Measurements from ENCODE around the gene PLXNA3. TPM values are rescaled to one million over a fixed set of nuclear protein-coding genes. Genes with fewer than 3 reads are reported as not detected.

Gene PLXNA3
- total RNA-seq, 1 experiment from 2014 or later, result 36.3 TPM

GRCh38 chrX:154464806-154465365, 6.8 kb downstream of the PLXNA3 start:
- Histone ChIP-seq H4K20me1 (ENCODE audit: control insufficient read depth, insufficient read depth, insufficient read length) (no peaks in the 10 kb centered on the region), H4K5ac (ENCODE audit: insufficient read length, low read depth, low read length) (no peak overlapping the region)

More at GRCh38 chrX:154464806-154465365, 6.8 kb downstream of the PLXNA3 start:
- Histone ChIP-seq H2AK5ac (ENCODE audit: insufficient read length, low read length) (no peak overlapping the region), H2BK20ac (ENCODE audit: low read depth, low read length, poor library complexity, severe bottlenecking) (no peak overlapping the region), H3K23ac (ENCODE audit: insufficient read length, low read depth, low read length) (no peak overlapping the region), H2BK5ac (ENCODE audit: insufficient read length, low read length) (no peak overlapping the region), H3K4me1 (ENCODE audit: insufficient read depth, low read length) (no peaks in the 10 kb centered on the region), H2AFZ (ENCODE audit: low read length) (no peak overlapping the region), H2BK120ac (ENCODE audit: low read depth, low read length, poor library complexity, severe bottlenecking) (no peak overlapping the region), H3K9me3 (ENCODE audit: control insufficient read depth, low read depth, low read length) (peaks cover 24% of the 10 kb centered on the region), H3K23me2 (ENCODE audit: insufficient read length, low read depth, low read length, poor library complexity, severe bottlenecking) (no peaks in the 10 kb centered on the region), H3K79me2 (ENCODE audit: insufficient read depth, low read length) (no peaks in the 10 kb centered on the region), H3T11ph (ENCODE audit: low read length) (no peak overlapping the region), H3K4me2 (ENCODE audit: insufficient read depth, insufficient read length, low read length) (no peak overlapping the region), H3K27ac (ENCODE audit: insufficient read length, low read depth, low read length) (no peak overlapping the region), H3K18ac (ENCODE audit: insufficient read length, low read depth, low read length) (no peak overlapping the region), H2BK12ac (ENCODE audit: insufficient read length, low read depth, low read length) (no peak overlapping the region), H3K14ac (ENCODE audit: insufficient read depth, low read length) (no peak overlapping the region), H4K8ac (replicated peaks; ENCODE audit: insufficient read length, low read depth, low read length) (no peak overlapping the region), H3K79me1 (ENCODE audit: insufficient read depth, low read depth, low read length, poor library complexity, severe bottlenecking) (no peaks in the 10 kb centered on the region), H3K9ac (ENCODE audit: extremely low read depth, insufficient read length, low read length) (no peak overlapping the region), H2BK15ac (ENCODE audit: low read depth, low read length) (no peak overlapping the region), H4K91ac (ENCODE audit: insufficient read length, low read depth, low read length) (no peak overlapping the region), H3K4ac (ENCODE audit: low read depth, low read length) (no peak overlapping the region), H3K56ac (ENCODE audit: insufficient read length, low read depth, low read length) (no peak overlapping the region), H3K27me3 (ENCODE audit: insufficient read depth, low read length) (no peaks in the 10 kb centered on the region)
- no peak overlapping the region for H3K27ac Mint-ChIP-seq
- H3K4me3 Mint-ChIP-seq, result no peak overlapping the region
- H3K4me1 Mint-ChIP-seq, result no peaks in the 10 kb centered on the region
- no peaks in the 10 kb centered on the region; the same call in 1 of the 2 replicates for H3K27me3 Mint-ChIP-seq (ENCODE audit: low read depth)
- H3K9me3 Mint-ChIP-seq, result peaks cover 50 to 84% of the 10 kb centered on the region in 2 experiments
- peaks cover 19 to 54% (median 46%) of the 10 kb centered on the region in 3 experiments for H3K36me3 Mint-ChIP-seq (ENCODE audit: insufficient read depth in 1 of 3, low read depth in 3 of 3)
- no CpG with 5 or more reads among the region's 28 CpGs for WGBS (ENCODE audit: extremely low coverage, insufficient read length, low lambda C conversion rate)
- no peak for TF ChIP-seq CTCF (conservative IDR thresholded peaks at IDR 0.05)
- no peak for DNase-seq
